CD14-positive monocyte (primary cell): ENCODE data around the gene ARHGAP40. TPM values are rescaled to one million over a fixed set of nuclear protein-coding genes. Genes with fewer than 3 reads are reported as not detected.

ENCODE experiments used
- DNase-seq, 3 donors: peaks; one replicate each; pipeline ENCODE4 v3.0.0-alpha.2; 2011 to 2022
- H2AFZ ChIP-seq: 2 replicates; pipeline ENCODE4 v1.6.0; 2012; ENCODE audit warnings: mild to moderate bottlenecking, low read depth, low read length, inconsistent platforms; ENCODE audit not compliant: insufficient read depth, poor library complexity, severe bottlenecking
- H3K27ac ChIP-seq, 2 donors: 1 replicate in 1 of 2; 2 replicates in 1 of 2; pipeline ENCODE4 v1.5.1; 2012 to 2013; ENCODE audit warnings: low read length in 2 of 2, control low read depth in 1 of 2, inconsistent platforms in 1 of 2, low read depth in 1 of 2, mild to moderate bottlenecking in 1 of 2
- H3K27me3 ChIP-seq, 2 donors: one replicate each; pipeline versions ENCODE4 v1.6.0 to v1.6.1; 2011 to 2013; ENCODE audit warnings: low read length in 2 of 2; ENCODE audit not compliant: control insufficient read depth in 2 of 2, insufficient read depth in 2 of 2
- H3K36me3 ChIP-seq, 2 donors: replicated peaks in 1 of 2; 1 replicate in 1 of 2; 2 replicates in 1 of 2; pipeline versions ENCODE4 v1.5.1 to v1.6.1; 2012 to 2013; ENCODE audit warnings: low read length in 2 of 2, control low read depth in 1 of 2, inconsistent platforms in 1 of 2, mild to moderate bottlenecking in 1 of 2; ENCODE audit not compliant: insufficient read depth in 2 of 2, control insufficient read depth in 1 of 2
- H3K4me1 ChIP-seq, 2 donors: 1 replicate in 1 of 2; 2 replicates in 1 of 2; pipeline versions ENCODE4 v1.5.1 to v1.6.1; 2012 to 2013; ENCODE audit warnings: low read length in 2 of 2, control low read depth in 1 of 2, inconsistent platforms in 1 of 2, mild to moderate bottlenecking in 1 of 2, moderate library complexity in 1 of 2; ENCODE audit not compliant: insufficient read depth in 2 of 2, control insufficient read depth in 1 of 2
- H3K4me2 ChIP-seq: replicated peaks from 2 replicates; pipeline ENCODE3; 2012; ENCODE audit warnings: low read length, moderate library complexity, mild to moderate bottlenecking; ENCODE audit not compliant: poor library complexity, severe bottlenecking; ENCODE audit errors: extremely low read depth
- H3K4me3 ChIP-seq, 3 experiments: fragments of 200-600 bp in 1 of 3; sonication (generic) in 1 of 3; replicated peaks in 1 of 3; 1 replicate in 2 of 3; 2 replicates in 1 of 3; pipeline ENCODE4 v1.5.1; 2011 to 2013; ENCODE audit warnings: low read length in 3 of 3, mild to moderate bottlenecking in 3 of 3, control low read depth in 2 of 3, low read depth in 2 of 3, inconsistent platforms in 1 of 3, moderate library complexity in 1 of 3
- H3K79me2 ChIP-seq: 2 replicates; pipeline ENCODE4 v1.6.0; 2012; ENCODE audit warnings: mild to moderate bottlenecking, control low read depth, inconsistent platforms, low read length, moderate library complexity; ENCODE audit not compliant: insufficient read depth
- H3K9ac ChIP-seq: 2 replicates; pipeline ENCODE4 v1.6.0; 2017; ENCODE audit warnings: low read length, mild to moderate bottlenecking; ENCODE audit not compliant: insufficient read depth, poor library complexity, severe bottlenecking
- H3K9me3 ChIP-seq, 2 donors: replicated peaks in 1 of 2; 1 replicate in 1 of 2; 2 replicates in 1 of 2; pipeline versions ENCODE4 v1.5.1 to v1.6.1; 2012 to 2013; ENCODE audit warnings: low read length in 2 of 2, control low read depth in 1 of 2; ENCODE audit not compliant: control insufficient read depth in 1 of 2, insufficient read depth in 1 of 2
- H4K20me1 ChIP-seq: 2 replicates; pipeline ENCODE4 v1.6.0; 2012; ENCODE audit warnings: mild to moderate bottlenecking, low read length, control low read depth, moderate library complexity; ENCODE audit not compliant: insufficient read depth
- H3K27ac Mint-ChIP-seq, 7 donors: one replicate each; pipeline ENCODE4 v1.8.0; 2020; ENCODE audit warnings: mild to moderate bottlenecking in 7 of 7, mixed read lengths in 7 of 7, moderate library complexity in 6 of 7, inconsistent platforms in 2 of 7
- H3K27me3 Mint-ChIP-seq, 3 donors: one replicate each; pipeline ENCODE4 v1.8.0; 2021 to 2022; ENCODE audit warnings: low read depth in 3 of 3, mild to moderate bottlenecking in 3 of 3, mixed read lengths in 3 of 3, moderate library complexity in 3 of 3, inconsistent platforms in 1 of 3
- H3K36me3 Mint-ChIP-seq, 2 donors: one replicate each; pipeline ENCODE4 v1.8.0; 2020; ENCODE audit warnings: mixed read lengths in 2 of 2, inconsistent platforms in 1 of 2, mild to moderate bottlenecking in 1 of 2
- H3K4me1 Mint-ChIP-seq: one replicate; pipeline ENCODE4 v1.8.0; 2020; ENCODE audit warnings: mild to moderate bottlenecking, mixed read lengths
- H3K4me3 Mint-ChIP-seq, 2 donors: one replicate each; pipeline ENCODE4 v1.8.0; 2020; ENCODE audit warnings: mild to moderate bottlenecking in 2 of 2, mixed read lengths in 2 of 2, moderate library complexity in 1 of 2
- H3K9me3 Mint-ChIP-seq, 7 donors: one replicate each; pipeline ENCODE4 v1.8.0; 2020 to 2022; ENCODE audit warnings: mixed read lengths in 7 of 7, mild to moderate bottlenecking in 6 of 7, moderate library complexity in 6 of 7, inconsistent platforms in 2 of 7
- WGBS: methylation state at CpG from one replicate; pipeline ENCODE4 v1.1.5; 2013; ENCODE audit warnings: missing lambda C conversion rate; ENCODE audit not compliant: insufficient coverage; 5-methylcytosine and 5-hydroxymethylcytosine counted together
- intact Hi-C, 2 donors: fragments of 100-400 bp; cut with micrococcal nuclease; formaldehyde crosslinking; loops; one replicate each; pipeline versions ENCODE4 v1.15.0 to v1.15.1; 2023
- polyA plus RNA-seq, 3 donors: library from polyadenylated mRNA; depleted of rRNA in 1 of 3; unstranded in 2 of 3; stranded (reverse) in 1 of 3; fragments of 300-500 nt in 2 of 3; fragments of >200 nt in 1 of 3; fragmentation: Illumina TruSeq in 2 of 3; gene quantifications; 1 replicate in 2 of 3; 2 replicates in 1 of 3; pipeline ENCODE4 v1.2.3, GENCODE V29; 2012 to 2021
- TF ChIP-seq, protein P1 (sequence below): fragments of 200-600 bp; IDR thresholded peaks from one replicate; pipeline ENCODE4 v1.8.0; 2022; ENCODE audit warnings: antibody characterized with exemption, mild to moderate bottlenecking

The ARHGAP40 gene
- polyA plus RNA-seq, 3 donors, result not detected

DNA sequence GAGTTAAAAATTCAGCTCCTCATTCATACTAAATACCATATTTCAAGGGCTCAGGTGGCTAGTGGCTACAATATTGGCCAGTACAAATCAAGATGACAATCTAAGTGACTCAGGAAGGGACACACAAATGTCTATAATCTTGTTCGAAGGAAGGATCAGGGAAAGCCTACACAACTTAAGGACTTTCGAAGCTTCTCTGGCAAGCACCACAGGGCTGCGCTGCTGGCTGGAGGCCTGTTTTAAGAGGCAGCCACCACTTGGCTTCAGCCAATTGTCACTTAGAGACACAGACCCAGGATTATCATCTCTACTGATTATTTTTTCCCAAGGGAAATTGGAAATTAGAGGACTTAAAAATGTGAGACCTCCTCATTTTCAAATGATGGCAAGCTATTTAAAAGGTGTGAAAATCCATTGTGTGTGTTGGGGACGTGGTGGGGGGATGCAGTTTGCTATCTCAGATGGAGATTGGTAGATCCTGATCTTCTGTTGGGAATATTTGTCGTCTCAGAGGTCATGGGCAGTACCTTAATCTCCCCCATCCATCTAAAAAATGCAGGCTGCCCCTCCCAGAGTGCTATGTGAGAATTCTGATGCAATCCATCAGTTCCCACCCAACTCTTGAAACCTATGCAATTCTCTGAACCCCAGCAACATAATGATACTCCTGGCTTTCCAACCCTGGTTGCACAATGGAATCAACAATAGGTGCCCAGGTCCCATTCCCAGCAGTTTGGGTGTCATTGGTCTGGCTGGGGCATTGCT is 11.3 kb downstream of the ARHGAP40 start:
- Histone ChIP-seq H3K4me3 (no peak overlapping the region), H3K9ac (no peak overlapping the region), H3K4me2 (no peak overlapping the region), H3K36me3 (no peaks in the 10 kb centered on the region), H3K27me3 (no peaks in the 10 kb centered on the region), H3K27ac (no peak overlapping the region), H3K79me2 (no peaks in the 10 kb centered on the region), H3K4me1 (no peaks in the 10 kb centered on the region), H2AFZ (no peak overlapping the region), H4K20me1 (no peaks in the 10 kb centered on the region), H3K9me3 (no peaks in the 10 kb centered on the region)
- Mint-ChIP-seq H3K27me3 (peaks cover 0 to 17% (median 8%) of the 10 kb centered on the region in 3 donors), H3K4me1 (no peaks in the 10 kb centered on the region), H3K27ac (no peak overlapping the region), H3K4me3 (no peak overlapping the region), H3K36me3 (no peaks in the 10 kb centered on the region), H3K9me3 (peaks cover 0 to 3% (median 0%) of the 10 kb centered on the region in 7 donors)
- DNase-seq, result no peak
- 86% methylated on average over 3 of the region's 5 CpGs for WGBS
- TF ChIP-seq, protein P1, sequence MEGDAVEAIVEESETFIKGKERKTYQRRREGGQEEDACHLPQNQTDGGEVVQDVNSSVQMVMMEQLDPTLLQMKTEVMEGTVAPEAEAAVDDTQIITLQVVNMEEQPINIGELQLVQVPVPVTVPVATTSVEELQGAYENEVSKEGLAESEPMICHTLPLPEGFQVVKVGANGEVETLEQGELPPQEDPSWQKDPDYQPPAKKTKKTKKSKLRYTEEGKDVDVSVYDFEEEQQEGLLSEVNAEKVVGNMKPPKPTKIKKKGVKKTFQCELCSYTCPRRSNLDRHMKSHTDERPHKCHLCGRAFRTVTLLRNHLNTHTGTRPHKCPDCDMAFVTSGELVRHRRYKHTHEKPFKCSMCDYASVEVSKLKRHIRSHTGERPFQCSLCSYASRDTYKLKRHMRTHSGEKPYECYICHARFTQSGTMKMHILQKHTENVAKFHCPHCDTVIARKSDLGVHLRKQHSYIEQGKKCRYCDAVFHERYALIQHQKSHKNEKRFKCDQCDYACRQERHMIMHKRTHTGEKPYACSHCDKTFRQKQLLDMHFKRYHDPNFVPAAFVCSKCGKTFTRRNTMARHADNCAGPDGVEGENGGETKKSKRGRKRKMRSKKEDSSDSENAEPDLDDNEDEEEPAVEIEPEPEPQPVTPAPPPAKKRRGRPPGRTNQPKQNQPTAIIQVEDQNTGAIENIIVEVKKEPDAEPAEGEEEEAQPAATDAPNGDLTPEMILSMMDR, result no peak
- intact Hi-C loops, result no loop called here

DNA sequence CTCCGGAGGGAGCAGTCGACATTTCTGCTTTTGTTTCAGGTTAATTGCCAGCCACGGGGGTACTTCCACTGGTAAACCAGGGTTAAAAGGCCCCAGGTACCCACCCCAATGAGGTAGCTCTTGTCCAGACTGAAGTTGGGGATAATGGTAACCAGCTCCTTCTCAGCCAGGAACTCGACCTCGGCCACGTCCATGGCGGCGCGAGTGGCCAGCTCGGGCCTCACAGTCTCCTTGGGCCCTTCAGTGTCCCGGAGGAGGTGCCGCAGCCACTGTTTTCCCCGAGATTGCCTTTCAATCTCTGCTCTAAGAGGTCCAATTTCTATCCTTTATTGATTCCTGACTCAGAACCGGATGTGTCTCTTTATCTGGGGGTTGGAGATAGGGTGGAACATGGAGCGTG is 13.7 kb downstream of the ARHGAP40 start:
- peaks cover 0 to 6% of the 10 kb centered on the region in 2 donors for H3K27me3 ChIP-seq
- Mint-ChIP-seq H3K4me1 (no peaks in the 10 kb centered on the region), H3K9me3 (peaks cover 0 to 3% (median 0%) of the 10 kb centered on the region in 7 donors), H3K36me3 (no peaks in the 10 kb centered on the region), H3K4me3 (no peak overlapping the region), H3K27ac (no peak overlapping the region), H3K27me3 (peaks cover 0 to 12% (median 12%) of the 10 kb centered on the region in 3 donors)
- no peak overlapping the region for H3K4me3 ChIP-seq
- WGBS, result 98% methylated on average over 11 of the region's 15 CpGs
- no peaks in the 10 kb centered on the region for H4K20me1 ChIP-seq
- H3K4me1 ChIP-seq, result no peaks in the 10 kb centered on the region
- H3K79me2 ChIP-seq, result no peaks in the 10 kb centered on the region
- no peaks in the 10 kb centered on the region for H3K36me3 ChIP-seq
- intact Hi-C loops, result no loop called here
- no peak overlapping the region for H3K9ac ChIP-seq
- H3K4me2 ChIP-seq, result no peak overlapping the region
- TF ChIP-seq, protein P1, result no peak
- DNase-seq, result no peak
- H2AFZ ChIP-seq, result no peak overlapping the region
- no peak overlapping the region for H3K27ac ChIP-seq
- H3K9me3 ChIP-seq, result no peaks in the 10 kb centered on the region
